CD4-positive, CD25-positive, alpha-beta regulatory T cell (primary cell): ENCODE measurements around the gene CRYBA2. TPM values are rescaled to one million over a fixed set of nuclear protein-coding genes. Genes with fewer than 3 reads are reported as not detected.

ENCODE experiments used
- ATAC-seq, 2 donors: fragments of 150-1000 bp; cut with Tn5 transposase; one replicate each; pipeline ENCODE4 v1.10.0; 2021; ENCODE audit warnings: low read depth in 2 of 2, moderate number of reproducible peaks in 2 of 2, moderate library complexity in 1 of 2
- DNase-seq, 3 donors: peaks; one replicate each; pipeline versions ENCODE4 v3.0.0 to v3.0.0-alpha.2; 2012 to 2022; ENCODE audit warnings: mixed read lengths in 1 of 3
- H3K27ac ChIP-seq: one replicate; pipeline ENCODE4 v1.7.0; 2013; ENCODE audit warnings: mild to moderate bottlenecking, low read length; ENCODE audit not compliant: insufficient read depth, poor library complexity, severe bottlenecking
- H3K27me3 ChIP-seq: one replicate; pipeline ENCODE4 v1.7.0; 2013; ENCODE audit warnings: low read length; ENCODE audit not compliant: control insufficient read depth, insufficient read depth
- H3K36me3 ChIP-seq: one replicate; pipeline ENCODE4 v1.7.0; 2013; ENCODE audit warnings: mild to moderate bottlenecking, low read length, moderate library complexity; ENCODE audit not compliant: control insufficient read depth, insufficient read depth
- H3K4me1 ChIP-seq: 2 replicates; pipeline ENCODE4 v1.7.0; 2013; ENCODE audit warnings: mild to moderate bottlenecking, low read length; ENCODE audit not compliant: insufficient read depth, control insufficient read depth, poor library complexity, severe bottlenecking
- H3K4me3 ChIP-seq: one replicate; pipeline ENCODE4 v1.7.0; 2013; ENCODE audit warnings: low read depth, mild to moderate bottlenecking, low read length, moderate library complexity
- H3K9me3 ChIP-seq, 2 experiments: 1 replicate in 1 of 2; 2 replicates in 1 of 2; pipeline ENCODE4 v1.7.0; 2013; ENCODE audit warnings: low read length in 2 of 2, mild to moderate bottlenecking in 1 of 2, moderate library complexity in 1 of 2; ENCODE audit not compliant: control insufficient read depth in 2 of 2
- H3K27ac Mint-ChIP-seq, 3 donors: one replicate each; pipeline ENCODE4 v1.8.0; 2020 to 2022; ENCODE audit warnings: mild to moderate bottlenecking in 3 of 3, mixed read lengths in 3 of 3, moderate library complexity in 2 of 3
- H3K27me3 Mint-ChIP-seq: one replicate; pipeline ENCODE4 v1.8.0; 2022; ENCODE audit warnings: mild to moderate bottlenecking, mixed read lengths
- H3K36me3 Mint-ChIP-seq: one replicate; pipeline ENCODE4 v1.8.0; 2020; ENCODE audit warnings: mixed read lengths
- H3K4me1 Mint-ChIP-seq, 4 donors: one replicate each; pipeline ENCODE4 v1.8.0; 2020 to 2022; ENCODE audit warnings: mixed read lengths in 4 of 4, mild to moderate bottlenecking in 1 of 4
- H3K4me3 Mint-ChIP-seq, 4 donors: one replicate each; pipeline ENCODE4 v1.8.0; 2020 to 2022; ENCODE audit warnings: mild to moderate bottlenecking in 4 of 4, mixed read lengths in 4 of 4, moderate library complexity in 3 of 4
- H3K9me3 Mint-ChIP-seq, 7 donors: one replicate each; pipeline ENCODE4 v1.8.0; 2020 to 2022; ENCODE audit warnings: mixed read lengths in 7 of 7, mild to moderate bottlenecking in 3 of 7, moderate library complexity in 2 of 7
- polyA plus RNA-seq, 4 donors: library from polyadenylated mRNA; unstranded; fragments of 300-500 nt; fragmentation: Illumina TruSeq; gene quantifications; one replicate each; pipeline ENCODE4 v1.2.3, GENCODE V29; 2021
- total RNA-seq: library from RNA; stranded (reverse); gene quantifications from one replicate; pipeline ENCODE4 v1.2.3, GENCODE V29; 2022

Gene CRYBA2
- total and polyA plus RNA-seq, 5 donors from 2014 or later, result not detected

DNA sequence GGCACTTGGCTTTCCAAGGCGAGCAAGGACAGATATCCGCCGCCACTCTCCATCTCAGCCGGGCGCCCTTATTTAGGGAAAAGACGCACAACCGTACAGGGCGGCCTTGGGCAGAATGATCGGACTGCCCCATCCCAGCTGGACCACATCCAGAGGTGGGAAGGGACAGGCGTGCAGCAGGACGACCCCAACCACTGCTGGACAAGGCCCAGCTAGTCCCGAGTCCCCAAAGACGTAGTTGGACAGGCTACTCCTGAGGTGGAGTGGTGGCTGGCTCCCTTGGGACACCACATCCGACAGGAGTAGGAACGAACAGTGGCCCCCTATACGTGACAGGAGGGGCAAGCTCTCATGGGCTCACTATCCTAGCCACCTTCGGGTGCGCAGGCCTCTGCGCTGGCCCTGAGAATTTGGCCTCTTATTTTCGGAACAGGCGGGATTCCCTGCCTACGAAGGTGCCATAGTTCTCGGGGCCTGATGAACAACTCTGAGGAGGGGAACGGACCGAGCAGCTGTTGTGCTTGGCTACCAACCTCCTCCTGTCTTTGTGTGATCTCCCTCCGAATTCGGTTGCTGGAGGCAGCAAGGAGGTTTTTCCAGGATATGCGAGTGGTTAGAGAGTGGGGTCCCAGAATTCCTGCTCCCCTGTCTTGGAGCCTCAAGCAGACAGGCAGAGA lies 10.5 kb downstream of the CRYBA2 start:
- Histone ChIP-seq H3K4me3 (no peak overlapping the region), H3K9me3 (no peaks in the 10 kb centered on the region), H3K4me1 (peaks cover 38% of the 10 kb centered on the region), H3K36me3 (no peaks in the 10 kb centered on the region), H3K27me3 (peaks cover 27% of the 10 kb centered on the region), H3K27ac (no peak overlapping the region)
- H3K9me3 Mint-ChIP-seq, result peaks cover 0 to 4% (median 0%) of the 10 kb centered on the region in 7 donors
- ATAC-seq (no peak), DNase-seq (no peak)
- no peaks in the 10 kb centered on the region for H3K36me3 Mint-ChIP-seq
- peaks cover 75% of the 10 kb centered on the region for H3K27me3 Mint-ChIP-seq
- H3K27ac Mint-ChIP-seq, result no peak overlapping the region
- H3K4me1 Mint-ChIP-seq, result peaks cover 3 to 39% (median 18%) of the 10 kb centered on the region in 4 donors
- peak overlapping the region in 3 of 4 donors; percentile 32 to 72 (median 53) for H3K4me3 Mint-ChIP-seq

DNA sequence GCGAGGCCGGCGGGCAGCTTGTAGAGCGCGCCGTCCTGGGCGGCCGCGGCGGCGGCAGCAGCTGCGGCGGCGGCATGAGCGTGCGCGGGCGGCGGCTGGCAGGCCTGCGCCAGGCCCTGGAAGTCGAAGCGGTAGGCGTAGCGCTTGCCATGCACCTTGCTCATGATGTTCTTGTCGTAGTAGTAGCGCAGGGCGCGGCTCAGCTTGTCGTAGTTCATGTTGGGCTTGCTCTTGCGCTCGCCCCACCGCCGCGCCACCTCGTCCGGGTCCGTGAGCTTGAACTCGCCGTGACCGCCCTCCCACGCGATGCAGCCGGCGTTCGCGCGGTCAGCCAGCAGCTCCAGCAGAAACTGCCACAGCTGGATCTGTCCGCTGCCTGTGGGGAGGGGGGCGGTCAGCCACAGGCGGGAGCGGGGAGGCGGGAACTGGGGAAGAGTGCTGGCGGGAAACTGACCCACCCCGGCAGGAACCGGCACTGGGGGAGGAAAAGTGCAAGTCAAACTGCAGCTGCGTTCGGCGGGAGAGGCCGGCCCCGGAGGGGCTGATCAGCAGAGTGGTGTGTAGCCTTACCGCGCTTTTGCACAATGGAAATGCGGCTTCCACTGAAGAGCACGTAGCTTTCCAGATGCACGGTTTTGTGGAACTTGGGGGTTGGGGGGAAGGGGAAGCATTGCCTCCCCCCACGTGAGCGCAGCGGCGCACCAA lies 11.2 kb downstream of the CRYBA2 start:
- H3K36me3 ChIP-seq, result no peaks in the 10 kb centered on the region
- DNase-seq (peak in 2 of 3 donors; percentile 17 to 39), ATAC-seq (peak; percentile 16 to 44)
- H3K4me1 Mint-ChIP-seq, result peaks cover 3 to 39% (median 18%) of the 10 kb centered on the region in 4 donors
- no peaks in the 10 kb centered on the region for H3K9me3 ChIP-seq
- H3K4me3 ChIP-seq, result no peak overlapping the region
- no peak overlapping the region for H3K27ac Mint-ChIP-seq
- H3K9me3 Mint-ChIP-seq, result peaks cover 0 to 4% (median 0%) of the 10 kb centered on the region in 7 donors
- no peaks in the 10 kb centered on the region for H3K36me3 Mint-ChIP-seq
- H3K4me1 ChIP-seq, result peaks cover 38% of the 10 kb centered on the region
- peaks cover 75% of the 10 kb centered on the region for H3K27me3 Mint-ChIP-seq
- H3K27ac ChIP-seq, result no peak overlapping the region
- peak overlapping the region in 2 of 4 donors; percentile 53 to 72 for H3K4me3 Mint-ChIP-seq
- H3K27me3 ChIP-seq, result peaks cover 28% of the 10 kb centered on the region

DNA sequence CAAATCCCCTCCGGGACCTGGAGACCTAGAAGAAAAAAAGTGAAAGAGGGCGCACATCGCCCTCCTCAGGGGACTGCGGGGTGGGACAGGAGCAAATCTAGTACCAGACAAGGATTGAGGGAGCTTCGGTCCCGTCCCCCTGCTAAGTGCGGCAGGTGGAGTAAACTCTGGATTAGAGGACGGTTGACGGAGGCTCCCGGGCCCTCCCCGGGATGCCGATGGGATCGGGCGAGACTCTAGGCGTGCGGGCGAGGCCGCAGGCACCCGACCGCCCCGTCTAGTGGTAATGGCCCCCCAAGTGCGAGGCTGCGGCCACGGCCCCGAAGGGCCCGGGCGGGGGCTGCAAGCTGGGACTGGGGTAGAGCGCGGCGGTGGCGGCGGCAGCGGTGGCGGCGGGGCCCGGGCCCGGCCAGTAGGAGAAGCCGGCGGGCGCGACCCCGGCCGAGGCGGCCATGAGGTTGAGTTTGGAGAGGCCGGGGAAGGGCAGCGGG lies 11.8 kb downstream of the CRYBA2 start:
- Histone ChIP-seq H3K4me3 (peak overlapping the region; percentile 48), H3K9me3 (no peaks in the 10 kb centered on the region), H3K4me1 (peaks cover 38% of the 10 kb centered on the region), H3K36me3 (no peaks in the 10 kb centered on the region), H3K27me3 (peaks cover 27% of the 10 kb centered on the region), H3K27ac (no peak overlapping the region)
- no peaks in the 10 kb centered on the region for H3K36me3 Mint-ChIP-seq
- DNase-seq (no peak), ATAC-seq (no peak)
- peak overlapping the region; percentile 80 to 90 (median 84) for H3K4me3 Mint-ChIP-seq
- H3K4me1 Mint-ChIP-seq, result peaks cover 3 to 39% (median 18%) of the 10 kb centered on the region in 4 donors
- H3K27ac Mint-ChIP-seq, result no peak overlapping the region
- peaks cover 75% of the 10 kb centered on the region for H3K27me3 Mint-ChIP-seq
- H3K9me3 Mint-ChIP-seq, result peaks cover 0 to 3% (median 0%) of the 10 kb centered on the region in 7 donors

DNA sequence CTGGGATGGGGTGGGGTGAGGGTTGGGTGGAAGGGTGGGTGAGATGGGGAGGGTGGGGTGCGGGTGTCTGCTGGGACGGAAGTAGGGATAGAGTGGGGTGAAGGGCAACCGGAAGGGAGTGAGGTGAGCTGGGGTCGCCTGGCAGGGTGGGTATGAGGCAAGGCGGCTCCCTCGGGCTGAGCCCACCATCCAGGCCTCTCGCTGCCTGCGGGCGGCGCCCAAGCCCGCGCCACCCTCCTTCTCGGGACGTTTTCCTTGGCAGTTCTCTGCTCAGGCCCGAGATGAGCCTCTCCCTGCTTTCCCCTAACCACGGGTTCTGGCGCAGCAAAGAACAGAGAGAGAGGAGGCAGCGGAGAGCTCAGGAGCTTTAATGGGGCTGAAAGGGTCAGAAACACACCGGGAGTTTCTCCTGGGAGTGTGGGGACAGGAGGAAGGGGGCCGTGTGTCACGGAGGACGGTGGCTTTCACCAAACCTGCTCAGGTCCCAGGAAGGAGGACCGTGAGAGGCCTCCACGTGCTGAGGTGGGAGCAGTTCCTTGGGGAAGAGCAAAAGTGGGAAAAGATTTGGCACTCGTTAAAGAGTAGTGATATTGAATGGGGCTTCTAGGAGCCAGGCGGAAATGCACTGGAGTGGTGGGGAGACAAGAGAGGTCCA lies 12.4 kb downstream of the CRYBA2 start:
- peaks cover 0 to 2% (median 0%) of the 10 kb centered on the region in 7 donors for H3K9me3 Mint-ChIP-seq
- ATAC-seq, result no peak
- peaks cover 38% of the 10 kb centered on the region for H3K4me1 ChIP-seq
- peak overlapping the region; percentile 80 to 90 (median 84) for H3K4me3 Mint-ChIP-seq
- peaks cover 29% of the 10 kb centered on the region for H3K27me3 ChIP-seq
- H3K9me3 ChIP-seq, result no peaks in the 10 kb centered on the region
- H3K4me1 Mint-ChIP-seq, result peaks cover 3 to 38% (median 18%) of the 10 kb centered on the region in 4 donors
- peak overlapping the region; percentile 48 for H3K4me3 ChIP-seq
- H3K27ac ChIP-seq, result no peak overlapping the region
- no peaks in the 10 kb centered on the region for H3K36me3 ChIP-seq
- H3K27ac Mint-ChIP-seq, result no peak overlapping the region
- no peak for DNase-seq
- H3K36me3 Mint-ChIP-seq, result no peaks in the 10 kb centered on the region
- peaks cover 75% of the 10 kb centered on the region for H3K27me3 Mint-ChIP-seq

DNA sequence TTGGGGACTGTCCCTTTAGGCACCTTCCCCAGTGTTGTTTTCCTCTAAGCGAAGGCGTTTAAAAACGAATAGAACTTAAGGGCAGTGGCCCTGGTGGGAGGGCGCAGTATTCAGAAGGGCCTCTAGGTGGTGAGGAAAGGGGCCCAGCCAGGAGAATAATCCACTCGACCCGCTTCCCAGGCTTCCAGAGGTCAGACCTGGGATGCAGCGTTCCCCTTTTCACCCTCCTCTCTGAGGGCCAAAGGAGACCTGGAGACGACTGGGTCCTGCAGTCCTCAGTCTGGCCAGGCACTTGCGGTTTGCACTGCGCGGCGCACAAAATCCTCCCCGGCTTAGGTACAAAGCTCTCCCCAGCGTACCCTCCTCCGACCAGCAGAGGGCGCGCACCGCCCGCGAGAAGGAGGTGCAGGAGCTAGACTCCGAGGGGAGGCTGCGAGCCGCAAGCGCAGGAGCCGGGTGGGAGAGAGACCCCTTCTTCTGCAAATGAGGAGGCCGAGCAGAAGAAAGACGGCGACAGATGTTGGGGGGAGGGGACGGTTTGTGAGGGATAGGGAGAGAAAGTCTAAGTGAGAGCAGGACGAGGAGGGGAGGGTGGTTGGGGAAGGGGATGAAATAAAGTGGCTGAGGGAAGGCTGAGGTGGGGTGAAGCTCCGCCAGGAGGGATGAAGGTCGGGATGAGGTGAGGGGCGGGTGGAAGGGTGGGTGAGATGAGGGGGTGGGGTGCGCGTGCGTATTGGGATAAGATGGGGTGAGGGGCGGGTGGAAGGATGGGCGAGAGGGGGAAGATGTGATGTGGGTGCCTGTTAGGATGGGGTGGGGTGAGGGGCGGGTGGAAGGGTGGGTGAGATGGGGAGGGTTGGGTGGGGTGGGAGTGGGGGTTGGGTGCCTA lies 13.1 kb downstream of the CRYBA2 start:
- ATAC-seq (peak; percentile 79 to 89), DNase-seq (peak; percentile 70 to 85 (median 82))
- Mint-ChIP-seq H3K9me3 (peaks cover 0 to 2% (median 0%) of the 10 kb centered on the region in 7 donors), H3K36me3 (no peaks in the 10 kb centered on the region), H3K4me1 (peaks cover 3 to 34% (median 18%) of the 10 kb centered on the region in 4 donors), H3K27ac (peak overlapping the region in 1 of 3 donors; percentile 43), H3K4me3 (peak overlapping the region; percentile 32 to 88 (median 80)), H3K27me3 (peaks cover 77% of the 10 kb centered on the region)
- Histone ChIP-seq H3K27me3 (peaks cover 33% of the 10 kb centered on the region), H3K36me3 (no peaks in the 10 kb centered on the region), H3K9me3 (no peaks in the 10 kb centered on the region), H3K4me3 (no peak overlapping the region), H3K27ac (no peak overlapping the region), H3K4me1 (peaks cover 38% of the 10 kb centered on the region)

DNA sequence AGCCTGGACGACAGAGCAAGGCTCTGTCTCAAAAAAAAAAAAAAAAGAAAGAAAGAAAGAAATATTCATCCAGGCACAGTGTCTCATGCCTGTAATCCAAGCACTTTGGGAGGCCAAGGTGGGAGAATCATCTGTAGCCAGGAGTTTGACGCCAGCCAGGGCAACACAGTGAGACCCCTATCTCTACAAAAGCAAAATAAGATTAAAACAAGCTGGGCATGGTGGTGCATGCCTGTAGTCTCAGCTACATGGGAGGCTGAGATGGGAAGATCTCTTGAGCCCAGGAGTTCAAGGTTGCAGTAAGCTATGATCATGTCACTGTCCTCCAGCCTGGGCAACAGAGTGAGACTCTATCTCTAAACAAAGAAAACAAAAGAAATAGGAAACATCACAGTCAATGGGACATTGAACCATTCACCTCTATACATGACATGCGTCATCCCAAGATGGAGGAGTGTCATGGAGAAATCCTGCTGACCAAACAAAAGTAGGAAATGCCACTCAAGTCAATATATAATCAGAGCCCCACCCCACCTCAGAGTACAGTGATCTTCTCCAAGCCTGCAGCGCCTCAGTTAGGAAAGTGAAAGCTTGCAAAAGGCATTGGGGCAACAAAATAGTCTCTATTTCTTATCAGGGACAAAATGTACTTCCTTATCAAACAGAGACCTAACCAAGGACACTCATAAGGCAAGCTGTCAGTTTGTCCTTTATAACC lies 18.0 kb downstream of the CRYBA2 start:
- H3K27me3 Mint-ChIP-seq, result peaks cover 70% of the 10 kb centered on the region
- peaks cover 0 to 10% (median 3%) of the 10 kb centered on the region in 4 donors for H3K4me1 Mint-ChIP-seq
- Histone ChIP-seq H3K27me3 (peaks cover 31% of the 10 kb centered on the region), H3K9me3 (no peaks in the 10 kb centered on the region), H3K27ac (no peak overlapping the region), H3K4me1 (peaks cover 7% of the 10 kb centered on the region), H3K36me3 (no peaks in the 10 kb centered on the region), H3K4me3 (no peak overlapping the region)
- H3K9me3 Mint-ChIP-seq, result no peaks in the 10 kb centered on the region
- no peak overlapping the region for H3K4me3 Mint-ChIP-seq
- ATAC-seq (no peak), DNase-seq (no peak)
- no peaks in the 10 kb centered on the region for H3K36me3 Mint-ChIP-seq
- H3K27ac Mint-ChIP-seq, result no peak overlapping the region
